Mesodermal cell (in vitro differentiated cells): ENCODE results near the gene ITSN1.
A peak's percentile ranks its signal among the peaks of the same experiment; 100 is the strongest.

Experiments used
- H3K27ac ChIP-seq: 2 replicates; pipeline ENCODE4 v1.7.0; 2013; ENCODE audit warnings: mild to moderate bottlenecking, low read depth, low read length, moderate library complexity; ENCODE audit not compliant: severe bottlenecking
- H3K36me3 ChIP-seq: 2 replicates; pipeline ENCODE4 v1.7.1; 2013; ENCODE audit warnings: mild to moderate bottlenecking, low read length, moderate library complexity; ENCODE audit not compliant: control insufficient read depth, insufficient read depth
- H3K4me1 ChIP-seq: one replicate; pipeline ENCODE4 v1.7.1; 2013; ENCODE audit warnings: mild to moderate bottlenecking, low read length; ENCODE audit not compliant: insufficient read depth, control insufficient read depth, poor library complexity, severe bottlenecking
- H3K4me3 ChIP-seq: 2 replicates; pipeline ENCODE4 v1.7.0; 2013; ENCODE audit warnings: low read length, control low read depth, mild to moderate bottlenecking; ENCODE audit not compliant: insufficient read depth, poor library complexity, severe bottlenecking; ENCODE audit errors: extremely low read depth
- H3K9me3 ChIP-seq: 2 replicates; pipeline ENCODE4 v1.7.1; 2013; ENCODE audit warnings: mild to moderate bottlenecking, low read length, moderate library complexity; ENCODE audit not compliant: control insufficient read depth
- WGBS, 2 experiments: methylation state at CpG; one replicate each; pipeline ENCODE4 v1.1.5; 2013; ENCODE audit warnings: missing lambda C conversion rate in 2 of 2; ENCODE audit not compliant: insufficient coverage in 2 of 2; 5-methylcytosine and 5-hydroxymethylcytosine counted together

ITSN1 gene

GRCh38 chr21:33901412-33902288 lies 259.3 kb downstream of the ITSN1 start:
- WGBS, 2 experiments, result 77 to 78% methylated on average over 11 to 13 of the region's 13 CpGs
- peaks cover 64% of the 10 kb centered on the region for H3K36me3 ChIP-seq

GRCh38 chr21:33902349-33902748 lies 260.0 kb downstream of the ITSN1 start:
- Histone ChIP-seq H3K36me3 (peaks cover 71% of the 10 kb centered on the region), H3K4me3 (no peak overlapping the region), H3K9me3 (no peaks in the 10 kb centered on the region), H3K4me1 (no peaks in the 10 kb centered on the region), H3K27ac (no peak overlapping the region)
- WGBS, 2 experiments, result 95 to 97% methylated on average over 4 to 6 of the region's 6 CpGs

More at GRCh38 chr21:33901412-33902288, 259.3 kb downstream of the ITSN1 start:
- Histone ChIP-seq H3K4me3 (no peak overlapping the region), H3K27ac (no peak overlapping the region), H3K9me3 (no peaks in the 10 kb centered on the region), H3K4me1 (no peaks in the 10 kb centered on the region)

DNA sequence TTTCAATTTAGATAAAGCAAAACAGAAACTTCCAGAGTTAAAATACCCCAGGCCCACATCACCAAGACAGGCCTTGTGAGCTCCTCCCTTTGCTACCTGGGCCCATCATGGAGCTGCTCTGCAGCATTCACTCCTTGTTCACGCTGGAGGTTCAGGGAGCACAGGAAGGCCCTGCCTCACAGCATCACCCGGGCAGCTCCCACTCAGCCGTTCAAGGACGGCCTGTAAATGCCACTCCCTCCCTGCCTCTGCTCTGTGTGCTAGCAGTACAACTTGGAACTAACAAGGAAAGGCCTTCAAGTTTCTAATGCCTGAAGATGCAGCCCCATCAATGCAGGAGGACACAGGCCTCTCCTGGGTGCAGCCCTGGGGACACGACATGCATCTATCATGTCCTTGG lies 261.7 kb downstream of the ITSN1 start:
- 92 to 100% methylated on average over 5 of the region's 5 CpGs for WGBS, 2 experiments

GRCh38 chr21:33908760-33909159 lies 266.5 kb downstream of the ITSN1 start:
- WGBS, 2 experiments, result 68 to 70% methylated on average over 4 of the region's 6 CpGs

More for the DNA sequence above, 261.7 kb downstream of the ITSN1 start:
- no peaks in the 10 kb centered on the region for H3K4me1 ChIP-seq
- no peak overlapping the region for H3K27ac ChIP-seq
- H3K36me3 ChIP-seq, result peaks cover 88% of the 10 kb centered on the region
- H3K9me3 ChIP-seq, result no peaks in the 10 kb centered on the region
- H3K4me3 ChIP-seq, result no peak overlapping the region

GRCh38 chr21:33909756-33910155 lies 267.5 kb downstream of the ITSN1 start:
- H3K9me3 ChIP-seq, result no peaks in the 10 kb centered on the region
- 100% methylated on average over 5 of the region's 6 CpGs for WGBS, 2 experiments
- H3K4me3 ChIP-seq, result no peak overlapping the region
- H3K27ac ChIP-seq, result no peak overlapping the region
- H3K4me1 ChIP-seq, result no peaks in the 10 kb centered on the region
- peaks cover 95% of the 10 kb centered on the region for H3K36me3 ChIP-seq

More at GRCh38 chr21:33908760-33909159, 266.5 kb downstream of the ITSN1 start:
- Histone ChIP-seq H3K27ac (no peak overlapping the region), H3K4me1 (no peaks in the 10 kb centered on the region), H3K4me3 (no peak overlapping the region), H3K36me3 (peaks cover 97% of the 10 kb centered on the region), H3K9me3 (no peaks in the 10 kb centered on the region)

DNA sequence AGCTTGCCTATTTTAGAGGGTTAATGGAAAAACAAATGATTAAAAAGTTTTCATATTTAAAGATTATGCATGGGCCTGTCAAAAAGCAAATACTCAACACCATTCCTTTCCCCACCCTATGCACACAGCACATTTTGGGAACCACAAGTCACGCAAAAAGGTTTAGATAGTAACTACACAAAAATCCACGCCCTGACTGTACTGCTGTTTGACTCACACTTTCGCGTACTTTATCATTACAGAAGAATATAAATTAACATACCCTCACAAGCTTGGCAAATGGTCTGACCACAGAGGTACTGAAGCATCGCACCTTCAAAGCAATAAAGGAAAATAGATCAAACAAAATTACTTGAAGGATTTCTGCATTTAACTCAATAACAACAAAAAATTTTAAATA lies 271.9 kb downstream of the ITSN1 start:
- Histone ChIP-seq H3K9me3 (no peaks in the 10 kb centered on the region), H3K27ac (no peak overlapping the region), H3K4me1 (peaks cover 4% of the 10 kb centered on the region), H3K4me3 (peak overlapping the region; percentile 98), H3K36me3 (peaks cover 51% of the 10 kb centered on the region)
- 100% methylated on average over 3 to 4 of the region's 5 CpGs for WGBS, 2 experiments

DNA sequence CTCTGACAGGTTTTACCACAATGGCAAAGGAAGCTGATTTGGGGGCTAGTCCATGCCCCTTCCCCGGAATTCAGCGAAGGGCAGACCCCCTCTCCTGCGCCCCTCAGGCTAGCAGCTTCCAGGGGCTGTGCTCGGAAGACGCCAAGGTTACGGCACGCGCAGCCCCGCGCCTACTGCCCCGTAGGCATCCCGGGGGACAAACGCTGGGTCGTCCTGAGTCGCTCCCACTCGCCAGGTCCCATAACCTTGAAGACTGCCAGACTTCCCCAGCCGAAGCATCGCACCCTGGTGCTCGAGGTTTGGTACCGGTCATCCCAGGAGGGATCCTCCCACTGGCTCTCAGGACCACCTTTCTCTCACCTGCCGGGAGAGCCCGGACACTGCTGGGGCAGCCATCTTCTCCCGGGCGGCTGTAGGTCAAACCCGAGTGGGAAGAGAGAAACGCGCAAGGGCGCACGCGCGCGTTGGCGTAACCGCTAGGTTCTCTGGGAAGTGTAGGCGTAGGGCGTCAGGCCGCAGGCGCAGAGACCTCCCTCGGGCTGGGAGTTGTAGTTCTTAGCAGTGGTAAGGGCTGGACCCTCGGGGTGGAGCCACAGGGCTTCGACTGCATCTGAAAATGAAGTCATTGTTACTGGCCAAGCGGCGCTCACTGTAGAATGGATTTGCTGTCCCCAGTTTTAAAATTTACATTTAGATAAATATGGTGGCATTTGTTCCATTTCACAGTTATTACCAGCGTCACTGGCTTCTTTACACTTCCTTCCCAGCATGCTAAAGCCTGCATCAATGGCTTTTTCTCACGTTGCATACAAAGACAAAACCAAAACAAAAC lies 273.3 kb downstream of the ITSN1 start, which contains the start of gene ATP5PO:
Gene ATP5PO (minus strand): TSS at position 437 of the 832 bp plus-strand sequence. CDS start 41 bp downstream, at position 396.
- Histone ChIP-seq H3K36me3 (peaks cover 37% of the 10 kb centered on the region), H3K27ac (no peak within 1 kb of the TSS), H3K4me1 (peaks cover 4% of the 10 kb centered on the region), H3K4me3 (peak within 1 kb of the TSS; percentile 98), H3K9me3 (no peaks in the 10 kb centered on the region)
- WGBS, 2 experiments, result 0 to 2% methylated on average over 22 to 43 of the region's 45 CpGs

DNA sequence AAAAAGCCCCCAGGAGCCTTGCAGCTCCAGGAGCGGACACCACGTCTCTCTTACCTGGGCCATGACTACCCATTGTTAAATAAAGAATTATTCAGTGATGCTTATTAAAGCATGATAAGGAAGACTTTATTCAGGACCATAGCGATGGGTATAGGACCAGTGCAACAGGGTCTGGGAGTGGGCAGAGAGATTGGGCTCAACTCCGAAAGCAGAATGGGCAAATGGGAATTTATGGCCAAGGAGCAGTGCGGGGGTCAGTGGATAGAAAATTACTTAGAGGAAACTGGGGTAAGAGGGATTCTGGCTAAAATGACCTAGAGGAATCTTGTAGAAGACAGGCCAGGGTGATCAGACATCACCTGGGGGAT lies 273.9 kb downstream of the ITSN1 start:
- Histone ChIP-seq H3K9me3 (no peaks in the 10 kb centered on the region), H3K36me3 (peaks cover 31% of the 10 kb centered on the region), H3K4me1 (peaks cover 4% of the 10 kb centered on the region), H3K27ac (no peak overlapping the region), H3K4me3 (peak overlapping the region; percentile 98)
- WGBS, 2 experiments, result 96 to 97% methylated on average over 3 of the region's 5 CpGs

GRCh38 chr21:33917421-33917820 lies 275.1 kb downstream of the ITSN1 start:
- WGBS, 2 experiments, result no CpG with 5 or more reads among the region's 4 CpGs
- no peaks in the 10 kb centered on the region for H3K9me3 ChIP-seq
- H3K27ac ChIP-seq, result no peak overlapping the region
- peaks cover 4% of the 10 kb centered on the region for H3K4me1 ChIP-seq
- peaks cover 20% of the 10 kb centered on the region for H3K36me3 ChIP-seq
- no peak overlapping the region for H3K4me3 ChIP-seq

DNA sequence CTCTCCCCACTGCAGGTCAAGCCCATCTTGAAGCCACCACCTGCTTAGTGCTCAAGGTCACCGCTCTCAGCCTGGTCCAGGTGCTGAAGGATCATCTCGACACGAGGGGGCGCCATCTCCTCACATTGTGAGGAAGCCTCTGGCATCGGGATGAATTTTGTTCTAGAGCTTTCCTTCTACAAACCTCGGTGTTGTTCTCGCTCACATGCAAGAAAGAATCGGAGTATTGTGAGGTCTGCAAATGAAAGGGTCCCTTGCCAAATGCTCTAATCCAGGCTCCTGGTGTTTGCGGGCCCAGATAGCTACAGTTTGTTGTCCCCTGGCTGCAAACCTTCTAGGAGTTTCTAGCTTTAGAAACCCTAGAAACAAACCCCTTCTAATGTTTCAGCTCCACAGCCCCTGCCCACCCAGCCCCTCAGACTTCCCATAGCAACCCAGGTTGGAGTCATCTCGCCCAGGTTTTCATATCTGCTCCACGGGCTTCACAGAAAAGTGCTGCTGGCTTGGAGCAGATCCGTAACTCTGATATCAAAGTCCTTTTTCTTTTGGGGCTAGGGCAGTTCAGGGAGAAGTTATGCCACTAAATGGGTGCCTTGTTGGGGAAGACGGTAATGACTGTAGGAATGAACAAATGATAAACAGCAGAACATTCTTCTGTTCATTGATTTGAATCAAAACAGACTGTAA lies 281.9 kb downstream of the ITSN1 start:
- Histone ChIP-seq H3K4me3 (no peak overlapping the region), H3K4me1 (no peaks in the 10 kb centered on the region), H3K36me3 (no peaks in the 10 kb centered on the region), H3K27ac (no peak overlapping the region), H3K9me3 (no peaks in the 10 kb centered on the region)
- WGBS, 2 experiments, result 28 to 38% methylated on average over 12 to 13 of the region's 13 CpGs
